Skeletal muscle satellite cell (primary cell): ENCODE data around the gene GLIS1.

Experiments
- H3K27me3 ChIP-seq: 2 replicates; pipeline ENCODE4 v1.7.0; 2013; ENCODE audit warnings: low read length; ENCODE audit not compliant: control insufficient read depth, insufficient read depth
- H3K36me3 ChIP-seq: 2 replicates; pipeline ENCODE4 v1.7.0; 2013; ENCODE audit warnings: mild to moderate bottlenecking, control low read depth, low read length; ENCODE audit not compliant: insufficient read depth
- H3K4me1 ChIP-seq: 2 replicates; pipeline ENCODE4 v1.7.0; 2013; ENCODE audit warnings: low read length; ENCODE audit not compliant: control insufficient read depth, insufficient read depth
- H3K4me2 ChIP-seq: 2 replicates; pipeline ENCODE4 v1.7.0; 2013; ENCODE audit warnings: mild to moderate bottlenecking, low read length
- H3K4me3 ChIP-seq: 2 replicates; pipeline ENCODE4 v1.7.0; 2013; ENCODE audit warnings: low read length
- H3K9ac ChIP-seq: 2 replicates; pipeline ENCODE4 v1.7.0; 2013; ENCODE audit warnings: mild to moderate bottlenecking, low read depth, low read length, moderate library complexity
- H3K9me3 ChIP-seq: replicated peaks from 2 replicates; pipeline ENCODE4 v1.7.0; 2013; ENCODE audit warnings: mild to moderate bottlenecking, control low read depth, low read length

The GLIS1 gene

GRCh38 chr1:53666566-53666965 is 72.4 kb downstream of the GLIS1 start:
- Histone ChIP-seq H3K9ac (no peak overlapping the region), H3K36me3 (no peaks in the 10 kb centered on the region), H3K27me3 (no peaks in the 10 kb centered on the region), H3K9me3 (no peaks in the 10 kb centered on the region), H3K4me3 (no peak overlapping the region), H3K4me2 (no peak overlapping the region), H3K4me1 (peaks cover 9% of the 10 kb centered on the region)

- Histone ChIP-seq H3K4me1 (peaks cover 9% of the 10 kb centered on the region), H3K9ac (no peak overlapping the region), H3K4me2 (no peak overlapping the region), H3K4me3 (no peak overlapping the region), H3K9me3 (no peaks in the 10 kb centered on the region), H3K27me3 (no peaks in the 10 kb centered on the region), H3K36me3 (no peaks in the 10 kb centered on the region)
Measured at GRCh38 chr1:53665996-53666395, 73.0 kb downstream of the GLIS1 start.

DNA sequence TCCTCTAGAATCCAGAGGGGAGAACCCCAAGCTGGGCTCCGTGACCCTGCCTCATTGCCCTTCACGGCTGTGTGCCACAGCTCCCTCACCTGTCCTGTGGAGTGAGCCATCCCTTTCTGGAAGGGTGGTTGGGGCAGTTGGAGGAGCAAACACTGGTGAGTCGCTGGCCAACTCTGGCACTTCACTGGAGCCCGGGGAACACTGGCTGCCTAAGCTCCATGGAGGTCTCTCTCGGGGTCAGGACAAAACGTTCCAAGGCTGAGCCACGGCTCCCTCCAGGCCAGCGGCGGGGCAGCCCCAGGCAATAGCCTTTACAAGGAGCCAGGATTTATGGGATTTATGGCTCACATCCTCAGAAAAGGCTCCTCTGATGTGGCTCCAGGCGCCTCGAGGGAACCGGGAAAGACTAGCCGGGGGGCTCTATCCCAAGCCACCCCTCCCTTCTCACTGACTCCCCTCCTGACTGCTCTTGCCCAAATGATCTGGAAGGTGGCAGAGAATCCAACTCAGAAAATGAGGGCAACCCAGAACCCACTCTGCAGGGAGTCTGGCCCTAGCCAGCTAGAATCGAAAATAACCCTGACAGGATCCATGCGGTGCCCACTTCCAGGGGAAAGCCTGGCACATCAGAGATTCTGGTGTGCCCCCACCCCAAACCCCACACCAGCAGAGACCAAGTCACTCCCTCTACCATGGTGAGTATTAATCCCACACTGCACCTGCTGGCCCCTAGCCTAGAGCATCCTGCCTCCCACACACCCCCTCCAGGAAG is 75.2 kb downstream of the GLIS1 start:
- H3K36me3 ChIP-seq = no peaks in the 10 kb centered on the region
- no peak overlapping the region for H3K4me3 ChIP-seq
- H3K9me3 ChIP-seq = no peaks in the 10 kb centered on the region
- H3K4me1 ChIP-seq = peaks cover 9% of the 10 kb centered on the region
- no peak overlapping the region for H3K9ac ChIP-seq
- no peak overlapping the region for H3K4me2 ChIP-seq
- H3K27me3 ChIP-seq = no peaks in the 10 kb centered on the region

GRCh38 chr1:53662951-53663350 is 76.0 kb downstream of the GLIS1 start:
- Histone ChIP-seq H3K9me3 (no peaks in the 10 kb centered on the region), H3K36me3 (no peaks in the 10 kb centered on the region), H3K9ac (no peak overlapping the region), H3K4me3 (no peak overlapping the region), H3K4me2 (no peak overlapping the region), H3K27me3 (no peaks in the 10 kb centered on the region), H3K4me1 (peaks cover 9% of the 10 kb centered on the region)

GRCh38 chr1:53662169-53662568 is 76.8 kb downstream of the GLIS1 start:
- no peaks in the 10 kb centered on the region for H3K27me3 ChIP-seq
- H3K4me1 ChIP-seq = peaks cover 13% of the 10 kb centered on the region
- no peaks in the 10 kb centered on the region for H3K36me3 ChIP-seq
- no peak overlapping the region for H3K4me2 ChIP-seq
- no peaks in the 10 kb centered on the region for H3K9me3 ChIP-seq
- no peak overlapping the region for H3K9ac ChIP-seq
- H3K4me3 ChIP-seq = no peak overlapping the region

DNA sequence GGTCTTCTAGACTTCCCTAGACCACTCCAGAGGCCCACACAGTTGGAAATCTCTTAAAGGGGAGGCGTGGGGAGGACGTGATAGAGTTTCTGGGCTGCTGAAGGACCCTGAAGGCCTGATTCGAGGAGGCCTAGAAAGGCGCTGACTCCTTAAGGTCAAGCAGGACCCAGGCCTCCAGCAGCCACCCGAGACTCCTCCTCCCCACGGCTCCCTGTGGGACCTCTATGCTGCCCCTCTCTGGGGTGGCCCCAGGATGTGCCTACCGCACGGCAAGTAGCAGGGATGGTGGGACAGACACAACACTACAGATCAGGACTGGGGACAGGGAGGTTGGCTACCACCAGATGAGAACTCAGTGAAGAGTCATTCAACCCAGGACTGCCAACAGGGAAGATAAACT is 77.5 kb downstream of the GLIS1 start:
- Histone ChIP-seq H3K9me3 (no peaks in the 10 kb centered on the region), H3K36me3 (no peaks in the 10 kb centered on the region), H3K27me3 (no peaks in the 10 kb centered on the region), H3K4me1 (peaks cover 19% of the 10 kb centered on the region), H3K4me2 (no peak overlapping the region), H3K4me3 (no peak overlapping the region), H3K9ac (no peak overlapping the region)

DNA sequence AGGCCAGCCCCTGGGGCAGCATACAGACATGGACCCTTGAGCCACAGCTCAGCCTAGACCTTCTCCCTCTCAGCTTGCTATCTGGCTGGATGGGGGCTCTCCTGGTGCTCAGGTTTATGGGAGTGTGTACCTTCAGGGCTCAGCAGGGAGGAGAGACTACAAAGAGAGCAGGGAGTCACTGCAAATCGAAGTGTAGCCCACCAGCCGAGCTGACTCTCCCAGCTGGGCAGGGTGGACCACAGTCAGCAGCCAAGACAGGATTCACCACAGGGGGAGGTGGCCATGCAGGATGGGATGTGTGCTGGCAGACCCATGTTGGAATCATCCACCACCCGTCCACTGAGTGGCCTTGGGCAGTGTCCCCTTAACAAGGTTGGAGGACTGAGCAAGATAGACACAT is 78.3 kb downstream of the GLIS1 start:
- Histone ChIP-seq H3K36me3 (no peaks in the 10 kb centered on the region), H3K4me1 (peaks cover 28% of the 10 kb centered on the region), H3K4me3 (no peak overlapping the region), H3K9ac (no peak overlapping the region), H3K4me2 (no peak overlapping the region), H3K27me3 (no peaks in the 10 kb centered on the region), H3K9me3 (no peaks in the 10 kb centered on the region)

GRCh38 chr1:53659436-53659835 is 79.5 kb downstream of the GLIS1 start:
- Histone ChIP-seq H3K4me1 (peaks cover 40% of the 10 kb centered on the region), H3K9ac (no peak overlapping the region), H3K9me3 (no peaks in the 10 kb centered on the region), H3K4me2 (no peak overlapping the region), H3K27me3 (no peaks in the 10 kb centered on the region), H3K4me3 (no peak overlapping the region), H3K36me3 (no peaks in the 10 kb centered on the region)

- Histone ChIP-seq H3K4me1 (peaks cover 35% of the 10 kb centered on the region), H3K9me3 (no peaks in the 10 kb centered on the region), H3K27me3 (no peaks in the 10 kb centered on the region), H3K4me2 (no peak overlapping the region), H3K4me3 (no peak overlapping the region), H3K36me3 (no peaks in the 10 kb centered on the region), H3K9ac (no peak overlapping the region)
Measured at GRCh38 chr1:53658489-53659230, 80.3 kb downstream of the GLIS1 start.

- no peaks in the 10 kb centered on the region for H3K9me3 ChIP-seq
- no peak overlapping the region for H3K4me3 ChIP-seq
- peaks cover 31% of the 10 kb centered on the region for H3K4me1 ChIP-seq
- H3K4me2 ChIP-seq = no peak overlapping the region
- no peak overlapping the region for H3K9ac ChIP-seq
- no peaks in the 10 kb centered on the region for H3K36me3 ChIP-seq
- H3K27me3 ChIP-seq = no peaks in the 10 kb centered on the region
Measured at GRCh38 chr1:53657891-53658396, 81.0 kb downstream of the GLIS1 start.

DNA sequence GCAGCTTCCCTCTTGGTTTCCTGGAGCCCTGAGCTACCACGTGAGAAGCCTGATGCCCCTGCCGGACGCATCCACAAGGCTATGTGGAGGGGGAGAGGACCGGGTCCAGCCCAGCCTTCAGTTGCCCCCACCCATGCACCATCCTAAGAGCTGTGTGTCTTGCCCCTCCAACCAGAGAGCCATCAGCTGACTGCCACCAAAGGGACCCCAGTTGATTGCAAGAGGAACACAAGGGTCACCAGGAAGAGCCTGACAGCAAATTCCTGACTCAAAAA is 81.5 kb downstream of the GLIS1 start:
- peaks cover 31% of the 10 kb centered on the region for H3K4me1 ChIP-seq
- H3K27me3 ChIP-seq = no peaks in the 10 kb centered on the region
- H3K4me3 ChIP-seq = no peak overlapping the region
- H3K36me3 ChIP-seq = no peaks in the 10 kb centered on the region
- no peak overlapping the region for H3K9ac ChIP-seq
- H3K4me2 ChIP-seq = no peak overlapping the region
- H3K9me3 ChIP-seq = no peaks in the 10 kb centered on the region
